ENCODE results near the gene EMD.
"Not testable (repeated sequence)": the region's sequence is repeated elsewhere in the genome, so short reads cannot be mapped to it uniquely, and the experiment has no call there.

Gene EMD

GRCh38 chrX:154371017-154371788, 7.9 kb upstream of the EMD start:
- peak; percentile 94 for DNase-seq (ENCODE audit: low spot score)

- no peak for DNase-seq (ENCODE audit: low spot score)
Observed at GRCh38 chrX:154371789-154372300, 7.2 kb upstream of the EMD start.

- DNase-seq (ENCODE audit: low spot score), result peak; percentile 66
Observed at GRCh38 chrX:154372612-154373022, 6.5 kb upstream of the EMD start.

- no peak for DNase-seq (ENCODE audit: low spot score)
Observed at GRCh38 chrX:154373340-154374306, 5.5 kb upstream of the EMD start.

GRCh38 chrX:154374313-154375155, 4.6 kb upstream of the EMD start, which contains the start of gene FLNA:
TSS of gene FLNA (minus strand) at chrX:154374634. CDS start at chrX:154371245, 3,389 bp downstream.
- DNase-seq (ENCODE audit: low spot score), result peak; percentile 31

GRCh38 chrX:154375156-154375504, 4.0 kb upstream of the EMD start:
- DNase-seq (ENCODE audit: low spot score), result no peak

- no peak for DNase-seq (ENCODE audit: low spot score)
Observed at GRCh38 chrX:154376774-154377173, 2.3 kb upstream of the EMD start.

- DNase-seq (ENCODE audit: low spot score), result peak; percentile 32
Observed at GRCh38 chrX:154378059-154378798, 866 bp upstream of the EMD start.

- no peak for DNase-seq (ENCODE audit: low spot score)
Observed at GRCh38 chrX:154379569-154379951, 465 bp downstream of the EMD start.

GRCh38 chrX:154380153-154380552, 1.1 kb downstream of the EMD start:
- DNase-seq (ENCODE audit: low spot score), result no peak

- no peak for DNase-seq (ENCODE audit: low spot score)
Observed at GRCh38 chrX:154380787-154381186, 1.7 kb downstream of the EMD start.

GRCh38 chrX:154381271-154381670, 2.2 kb downstream of the EMD start:
- DNase-seq (ENCODE audit: low spot score), result no peak

- DNase-seq (ENCODE audit: low spot score), result no peak
Observed at GRCh38 chrX:154382483-154383069, 3.5 kb downstream of the EMD start.

- no peak for DNase-seq (ENCODE audit: low spot score)
Observed at GRCh38 chrX:154383359-154384283, 4.5 kb downstream of the EMD start.

GRCh38 chrX:154384284-154384892, 5.3 kb downstream of the EMD start:
- no peak for DNase-seq (ENCODE audit: low spot score)

GRCh38 chrX:154388094-154388493, 9.0 kb downstream of the EMD start:
- not testable (repeated sequence) for DNase-seq (ENCODE audit: low spot score)

GRCh38 chrX:154388649-154389048, 9.6 kb downstream of the EMD start:
- not testable (repeated sequence) for DNase-seq (ENCODE audit: low spot score)

- not testable (repeated sequence) for DNase-seq (ENCODE audit: low spot score)
Observed at GRCh38 chrX:154389812-154390747, 11.0 kb downstream of the EMD start.
